GM23248 (cell line): ENCODE results near the gene VAMP1.

ENCODE experiments used
- EZH2 ChIP-seq: fragments of 200-600 bp; sonication (generic); IDR thresholded peaks from 2 replicates; pipeline ENCODE4 v1.6.1; 2018; ENCODE audit warnings: antibody characterized with exemption, mild to moderate bottlenecking; ENCODE audit not compliant: insufficient read depth, poor library complexity, severe bottlenecking
- EZH2phosphoT487 ChIP-seq: fragments of 200-600 bp; sonication (generic); IDR thresholded peaks from 2 replicates; pipeline ENCODE4 v1.6.1; 2018; ENCODE audit warnings: antibody characterized with exemption, moderate library complexity, mild to moderate bottlenecking, low read depth; ENCODE audit not compliant: insufficient read depth

- TF ChIP-seq EZH2 (no peak), EZH2phosphoT487 (no peak)
Measured at GRCh38 chr12:6442836-6443235, 27.6 kb downstream of the VAMP1 start.
